Measurements from ENCODE around the gene CACNA2D1.
"Not testable (repeated sequence)": the region's sequence is repeated elsewhere in the genome, so short reads cannot be mapped to it uniquely, and the experiment has no call there.

CACNA2D1 gene

GRCh38 chr7:82158327-82158726, 285.2 kb downstream of the CACNA2D1 start:
- no peak for DNase-seq

DNA sequence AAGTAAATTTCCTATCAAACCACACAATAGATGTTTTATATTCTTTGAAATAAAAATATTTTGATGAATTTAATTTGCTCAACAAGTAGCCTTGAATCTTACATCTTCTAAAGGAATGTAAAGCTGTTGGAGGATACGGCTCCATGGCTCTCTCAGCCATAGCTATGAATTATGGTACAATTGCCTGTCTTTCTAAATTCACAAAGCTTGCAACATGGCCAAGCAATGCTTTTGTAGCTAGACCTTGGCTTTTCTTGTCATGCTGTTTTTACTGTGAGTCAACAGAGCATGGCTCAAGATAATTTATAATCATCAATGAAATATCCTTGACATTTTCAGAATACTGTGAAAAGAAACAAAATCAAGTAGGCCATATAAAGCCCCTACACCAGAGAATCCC, 286.7 kb downstream of the CACNA2D1 start:
- no peak for DNase-seq

- DNase-seq = no peak
Observed at GRCh38 chr7:82156168-82156567, 287.4 kb downstream of the CACNA2D1 start.

GRCh38 chr7:82154728-82155127, 288.8 kb downstream of the CACNA2D1 start:
- DNase-seq = no peak

DNA sequence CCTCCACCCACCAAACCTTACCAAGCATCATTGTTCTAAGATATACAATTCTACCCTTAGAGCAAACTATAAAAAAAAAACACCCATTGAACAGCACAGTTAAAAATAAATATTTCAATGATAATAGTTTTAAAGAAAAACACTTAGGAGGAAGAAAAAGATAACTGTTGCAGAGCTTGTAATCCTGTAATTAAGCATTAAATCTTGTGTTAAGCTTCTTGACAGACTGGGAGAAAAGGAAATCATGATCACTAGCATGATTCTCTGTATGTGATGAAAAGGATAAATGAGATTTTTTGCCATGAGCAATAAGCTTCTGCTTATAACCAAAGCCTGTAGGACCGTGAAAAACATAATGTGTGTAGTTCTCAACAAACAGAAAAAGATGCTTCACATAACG, 289.8 kb downstream of the CACNA2D1 start:
- no peak for DNase-seq

GRCh38 chr7:82152858-82153257, 290.7 kb downstream of the CACNA2D1 start:
- DNase-seq = no peak

DNA sequence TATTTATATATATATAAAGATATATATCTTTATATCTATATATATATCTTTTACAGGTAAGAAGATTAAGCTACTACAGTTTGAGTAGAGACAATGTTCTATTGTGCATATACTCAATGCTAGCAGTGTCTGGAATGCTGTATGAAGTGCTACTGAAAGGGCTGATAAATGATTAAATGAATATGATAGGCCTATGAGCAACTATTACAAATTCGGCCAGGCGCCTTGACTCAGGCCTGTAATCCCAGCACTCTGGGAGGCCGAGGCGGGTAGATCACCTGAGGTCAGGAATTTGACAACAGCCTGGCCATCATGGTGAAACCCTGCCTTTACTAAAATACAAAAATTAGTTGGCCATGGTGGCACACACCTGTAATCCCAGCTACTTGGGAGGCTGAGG, 297.1 kb downstream of the CACNA2D1 start:
- no peak for DNase-seq

DNA sequence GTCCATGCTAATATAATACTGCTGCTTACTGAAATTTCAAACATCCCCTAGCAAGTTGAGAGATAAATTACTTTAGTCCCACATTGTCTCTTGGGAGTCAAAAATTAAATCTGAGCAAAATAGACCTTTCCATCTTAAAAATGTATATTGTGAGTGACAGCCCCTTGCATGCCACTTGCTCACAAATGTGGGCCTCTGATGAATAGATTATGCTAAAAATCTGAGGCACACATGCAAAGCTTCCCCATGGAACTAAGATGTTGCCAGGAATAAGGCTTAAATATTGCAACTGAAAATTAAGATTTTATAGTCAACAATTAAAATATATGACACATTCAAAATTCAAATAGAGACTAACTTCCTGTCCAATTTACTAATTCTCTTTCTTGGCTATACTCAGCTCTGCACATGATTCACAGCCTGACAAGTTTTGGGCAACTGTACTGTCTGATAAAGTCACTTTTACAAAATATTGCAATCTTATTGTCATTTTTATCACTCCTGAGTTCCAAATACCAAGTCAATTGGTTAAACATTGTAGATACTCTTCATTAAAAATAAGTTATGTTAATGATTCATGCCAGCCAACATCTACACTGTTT, 301.2 kb downstream of the CACNA2D1 start:
- DNase-seq = no peak

DNA sequence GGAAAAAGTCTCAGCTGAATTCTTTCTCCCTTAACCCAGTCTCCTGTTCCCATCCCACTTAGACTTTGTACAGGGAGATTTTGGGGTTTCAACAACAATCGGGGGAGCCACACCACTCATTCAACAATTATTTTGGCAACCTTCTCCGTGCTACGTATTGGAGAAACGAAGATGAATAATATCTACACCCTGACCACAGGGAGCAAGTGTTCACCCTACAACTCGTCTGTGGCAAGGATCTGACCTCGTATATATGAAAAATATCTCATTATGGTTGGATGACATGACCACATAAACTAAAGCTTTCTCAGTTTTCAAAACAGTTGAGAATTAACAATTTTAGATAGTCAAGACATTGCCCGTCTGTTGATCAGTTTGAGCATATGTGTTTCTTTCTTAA, 302.1 kb downstream of the CACNA2D1 start:
- DNase-seq = no peak

- DNase-seq = not testable (repeated sequence)
Observed at GRCh38 chr7:82140608-82141007, 303.0 kb downstream of the CACNA2D1 start.

- DNase-seq = no peak
Observed at GRCh38 chr7:82131215-82131614, 312.4 kb downstream of the CACNA2D1 start.

GRCh38 chr7:82129091-82129490, 314.5 kb downstream of the CACNA2D1 start:
- DNase-seq = no peak

GRCh38 chr7:82128546-82128945, 315.0 kb downstream of the CACNA2D1 start:
- DNase-seq = no peak

- no peak for DNase-seq
Observed at GRCh38 chr7:82126576-82126975, 317.0 kb downstream of the CACNA2D1 start.

GRCh38 chr7:82124445-82124844, 319.1 kb downstream of the CACNA2D1 start:
- no peak for DNase-seq

DNA sequence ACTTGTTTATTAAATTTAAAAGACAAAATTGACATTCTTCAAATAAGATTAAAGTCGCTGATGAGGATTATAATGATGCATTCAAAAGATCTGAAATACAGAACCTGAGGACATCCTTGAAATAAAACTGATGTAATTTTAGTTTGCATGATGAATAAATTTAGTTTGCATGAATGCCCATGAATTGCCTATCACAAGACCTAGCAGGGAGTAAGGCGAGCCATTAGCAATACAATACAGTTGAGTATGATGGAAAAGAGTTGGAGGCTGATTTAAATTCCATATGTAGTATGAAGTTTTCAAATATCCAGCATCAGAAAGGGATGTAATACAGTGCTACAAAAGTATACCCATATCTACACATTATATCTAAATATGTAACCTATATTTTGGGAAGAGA, 321.3 kb downstream of the CACNA2D1 start:
- DNase-seq = no peak

DNA sequence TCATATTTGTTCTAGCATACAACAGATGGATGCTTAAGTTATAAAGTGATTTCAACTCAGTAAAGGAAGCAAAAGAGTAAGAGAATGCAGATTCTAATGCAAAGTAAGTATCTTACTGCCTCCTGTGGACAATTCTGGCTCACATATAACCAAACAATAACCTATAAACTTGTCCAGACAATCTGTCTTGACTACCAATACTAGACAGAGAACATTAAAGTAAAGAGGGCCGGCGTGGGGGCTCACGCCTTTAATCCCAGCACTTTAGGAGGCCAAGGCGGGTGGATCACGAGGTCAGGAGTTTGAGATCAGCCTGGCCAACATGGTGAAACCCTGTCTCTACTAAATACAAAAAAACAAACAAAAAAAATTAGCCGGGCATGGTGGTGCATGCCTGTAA, 329.3 kb downstream of the CACNA2D1 start:
- no peak for DNase-seq

DNA sequence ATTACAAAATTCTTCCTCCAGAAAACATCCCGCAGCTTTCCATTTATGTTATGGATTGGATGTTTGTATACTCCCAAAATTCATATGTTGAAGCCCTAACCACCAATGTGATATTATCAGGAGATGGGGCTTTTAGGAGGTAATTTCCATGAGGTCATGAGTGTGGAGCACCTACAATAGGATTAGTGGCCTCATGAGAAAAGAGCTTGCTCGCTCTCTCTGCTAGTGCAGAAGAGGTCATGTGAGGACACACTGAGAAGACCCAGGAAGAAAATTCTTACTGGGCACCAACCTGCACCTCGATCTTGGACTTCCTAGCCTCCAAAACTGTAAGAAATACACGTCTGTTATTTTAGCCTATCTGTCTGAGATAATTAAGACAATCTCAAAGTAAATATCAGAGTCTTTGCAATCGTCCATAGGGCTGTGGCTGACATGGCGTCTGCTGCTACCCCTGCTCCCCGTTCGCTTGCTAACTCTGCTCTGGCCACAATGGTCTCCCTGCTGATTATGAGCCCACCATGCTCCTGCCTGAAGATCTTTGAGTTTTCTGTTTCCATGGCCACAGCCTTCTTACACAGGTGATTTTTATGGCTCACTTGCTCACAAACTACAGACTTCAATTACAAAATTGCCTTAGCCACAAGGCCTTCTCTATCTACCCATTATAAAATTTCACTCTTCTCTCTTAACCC, 333.3 kb downstream of the CACNA2D1 start:
- no peak for DNase-seq

DNA sequence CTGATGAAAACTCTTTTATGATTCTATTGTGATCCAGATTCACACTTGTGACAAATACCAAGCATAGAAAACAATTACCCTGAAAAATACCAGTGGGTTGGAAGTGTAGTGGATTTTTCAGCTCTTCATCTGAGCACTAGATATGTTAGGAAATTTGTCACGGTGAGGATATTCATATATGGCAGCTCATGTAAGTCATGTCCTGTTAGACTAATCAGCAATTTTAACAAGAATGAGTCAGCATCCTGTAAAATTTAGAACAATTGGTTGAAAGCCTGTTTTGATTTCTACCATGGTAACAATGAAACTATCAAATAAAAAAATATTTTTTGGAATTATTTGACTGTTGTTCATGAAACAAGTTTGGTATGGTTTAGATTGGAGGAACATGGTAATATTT, 334.3 kb downstream of the CACNA2D1 start:
- DNase-seq = no peak

DNA sequence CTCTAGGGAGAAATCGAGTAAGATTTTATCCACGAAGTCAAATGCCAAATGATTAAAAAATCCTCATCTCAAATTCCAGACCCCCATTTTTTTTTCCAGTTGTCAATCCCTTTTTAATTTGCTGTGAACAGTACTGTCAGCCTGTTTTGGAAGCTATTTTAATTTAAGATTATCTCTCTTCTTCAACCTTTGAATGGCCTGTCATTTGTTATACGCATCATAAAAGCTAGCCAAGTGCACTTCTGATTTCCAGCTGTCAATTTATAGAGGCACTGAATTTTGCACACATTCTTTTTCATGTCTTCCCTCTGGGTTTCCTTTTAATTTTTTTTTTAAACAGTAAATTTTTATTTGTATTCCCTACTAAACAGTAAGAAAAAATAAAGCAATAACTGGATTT, 337.4 kb downstream of the CACNA2D1 start:
- no peak for DNase-seq

GRCh38 chr7:82105463-82105862, 338.1 kb downstream of the CACNA2D1 start:
- no peak for DNase-seq

GRCh38 chr7:82098414-82098813, 345.2 kb downstream of the CACNA2D1 start:
- no peak for DNase-seq

DNA sequence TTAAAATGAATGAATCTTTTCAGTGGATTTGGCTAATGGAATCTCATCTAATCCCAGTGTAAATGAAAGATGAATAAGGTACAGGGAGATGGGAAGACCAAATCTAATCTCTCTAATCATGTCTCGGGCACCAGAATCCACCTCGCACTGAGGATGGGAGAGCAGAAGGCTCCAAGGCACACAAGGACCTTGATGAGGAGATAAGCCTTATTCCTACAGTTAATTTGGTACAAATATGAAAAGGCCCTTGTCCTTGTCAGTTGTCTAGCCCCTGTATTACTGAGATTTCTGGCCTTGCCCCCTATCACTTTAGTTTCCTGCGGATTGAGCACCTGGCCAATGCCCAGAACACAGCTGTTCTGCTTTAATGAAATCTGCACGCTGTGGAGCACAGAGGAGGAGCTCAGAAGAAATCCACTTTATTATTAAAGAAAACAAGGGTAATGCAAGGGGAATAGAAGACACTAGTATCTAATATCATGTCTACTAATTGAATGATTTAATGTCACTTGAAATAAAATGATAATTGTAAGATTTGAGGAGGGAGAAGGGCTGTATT, 352.4 kb downstream of the CACNA2D1 start:
- DNase-seq = no peak

GRCh38 chr7:82087099-82087498, 356.5 kb downstream of the CACNA2D1 start:
- DNase-seq = no peak

- DNase-seq = no peak
Observed at GRCh38 chr7:82085116-82085515, 358.5 kb downstream of the CACNA2D1 start.
